GM10248 (cell line): ENCODE data around the gene SUFU.
"Not testable (repeated sequence)": the region's sequence is repeated elsewhere in the genome, so short reads cannot be mapped to it uniquely, and the experiment has no call there.

Experiments used
- CTCF ChIA-PET: fragments of 300-600 bp; sonication (Branson Sonifier 250); formaldehyde crosslinking; extraction: SDS; loops from one replicate; lab custom pipeline; 2021; ENCODE audit warnings: antibody characterized with exemption; lab: Yijun Ruan, JAX
- POLR2A ChIA-PET: fragments of 350-650 bp; sonication (Branson Sonifier 250); formaldehyde crosslinking; extraction: SDS; loops from one replicate; lab custom pipeline; 2020; ENCODE audit warnings: antibody characterized with exemption; lab: Yijun Ruan, JAX
- DNase-seq: peaks from one replicate; pipeline ENCODE4 v3.0.0; 2012; ENCODE audit errors: extremely low spot score
- TF ChIP-seq, protein P1 (sequence below): IDR thresholded peaks from 2 replicates; pipeline ENCODE4 v1.5.1; 2012; ENCODE audit warnings: mild to moderate bottlenecking, low read depth; ENCODE audit errors: extremely low read depth, missing control alignments, control extremely low read depth

Gene SUFU

DNA sequence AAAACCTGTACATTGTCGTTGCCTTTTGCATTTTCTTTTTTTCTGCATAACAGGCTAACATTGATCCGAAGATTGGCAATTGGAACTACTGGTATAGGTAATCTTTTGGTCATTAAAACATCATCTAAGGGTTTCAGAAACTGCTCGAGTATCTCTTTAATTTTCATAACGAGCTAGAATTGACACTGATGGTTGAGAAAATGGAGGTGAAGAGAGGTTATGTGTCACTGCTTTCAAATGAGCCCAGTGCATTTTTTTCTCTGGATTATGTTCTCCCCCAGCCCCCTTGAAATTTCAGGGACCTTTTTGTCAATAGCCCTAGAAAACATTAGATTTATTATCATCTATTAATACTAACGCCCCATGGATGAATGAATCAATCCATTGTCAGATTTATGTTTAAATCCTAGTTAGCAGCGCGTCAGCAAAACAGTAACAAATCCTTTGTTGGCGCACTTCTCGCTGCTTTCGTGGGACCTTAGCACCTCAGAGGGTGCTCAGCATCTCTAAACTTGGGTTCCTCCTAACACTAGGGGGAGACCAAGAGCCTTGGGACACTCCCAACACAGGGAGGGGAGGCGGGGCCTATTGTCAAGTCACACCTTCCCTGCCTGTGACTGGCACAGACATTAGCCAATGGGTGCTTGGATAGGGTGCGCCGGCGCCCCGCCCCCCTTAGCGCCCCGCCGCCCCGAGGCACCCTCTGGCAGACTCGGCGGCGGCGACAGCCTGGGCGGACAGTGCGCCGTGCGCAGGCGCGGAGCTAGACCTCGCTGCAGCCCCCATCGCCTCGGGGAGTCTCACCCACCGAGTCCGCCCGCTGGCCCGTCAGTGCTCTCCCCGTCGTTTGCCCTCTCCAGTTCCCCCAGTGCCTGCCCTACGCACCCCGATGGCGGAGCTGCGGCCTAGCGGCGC lies at the start of gene SUFU:
SUFU (plus strand) TSS at position 709 of the 915 bp plus-strand sequence; CDS start at position 890, 181 bp downstream.
- DNase-seq = peak; percentile 98
- POLR2A ChIA-PET = interaction anchor here (0.6 to 1.6 kb wide), 3 partner anchors 20 to 143 kb away, joined by 3 to 4 read pairs (median 3); no protein-coding TSS in a partner anchor
- TF ChIP-seq, protein P1, sequence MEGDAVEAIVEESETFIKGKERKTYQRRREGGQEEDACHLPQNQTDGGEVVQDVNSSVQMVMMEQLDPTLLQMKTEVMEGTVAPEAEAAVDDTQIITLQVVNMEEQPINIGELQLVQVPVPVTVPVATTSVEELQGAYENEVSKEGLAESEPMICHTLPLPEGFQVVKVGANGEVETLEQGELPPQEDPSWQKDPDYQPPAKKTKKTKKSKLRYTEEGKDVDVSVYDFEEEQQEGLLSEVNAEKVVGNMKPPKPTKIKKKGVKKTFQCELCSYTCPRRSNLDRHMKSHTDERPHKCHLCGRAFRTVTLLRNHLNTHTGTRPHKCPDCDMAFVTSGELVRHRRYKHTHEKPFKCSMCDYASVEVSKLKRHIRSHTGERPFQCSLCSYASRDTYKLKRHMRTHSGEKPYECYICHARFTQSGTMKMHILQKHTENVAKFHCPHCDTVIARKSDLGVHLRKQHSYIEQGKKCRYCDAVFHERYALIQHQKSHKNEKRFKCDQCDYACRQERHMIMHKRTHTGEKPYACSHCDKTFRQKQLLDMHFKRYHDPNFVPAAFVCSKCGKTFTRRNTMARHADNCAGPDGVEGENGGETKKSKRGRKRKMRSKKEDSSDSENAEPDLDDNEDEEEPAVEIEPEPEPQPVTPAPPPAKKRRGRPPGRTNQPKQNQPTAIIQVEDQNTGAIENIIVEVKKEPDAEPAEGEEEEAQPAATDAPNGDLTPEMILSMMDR = peak; percentile 81
- CTCF ChIA-PET = interaction anchor here (0.6 to 16.4 kb wide), 47 partner anchors 8 to 343 kb away, joined by 3 to 174 read pairs (median 4); partner anchors contain the start of genes CUEDC2 and FBXL15

DNA sequence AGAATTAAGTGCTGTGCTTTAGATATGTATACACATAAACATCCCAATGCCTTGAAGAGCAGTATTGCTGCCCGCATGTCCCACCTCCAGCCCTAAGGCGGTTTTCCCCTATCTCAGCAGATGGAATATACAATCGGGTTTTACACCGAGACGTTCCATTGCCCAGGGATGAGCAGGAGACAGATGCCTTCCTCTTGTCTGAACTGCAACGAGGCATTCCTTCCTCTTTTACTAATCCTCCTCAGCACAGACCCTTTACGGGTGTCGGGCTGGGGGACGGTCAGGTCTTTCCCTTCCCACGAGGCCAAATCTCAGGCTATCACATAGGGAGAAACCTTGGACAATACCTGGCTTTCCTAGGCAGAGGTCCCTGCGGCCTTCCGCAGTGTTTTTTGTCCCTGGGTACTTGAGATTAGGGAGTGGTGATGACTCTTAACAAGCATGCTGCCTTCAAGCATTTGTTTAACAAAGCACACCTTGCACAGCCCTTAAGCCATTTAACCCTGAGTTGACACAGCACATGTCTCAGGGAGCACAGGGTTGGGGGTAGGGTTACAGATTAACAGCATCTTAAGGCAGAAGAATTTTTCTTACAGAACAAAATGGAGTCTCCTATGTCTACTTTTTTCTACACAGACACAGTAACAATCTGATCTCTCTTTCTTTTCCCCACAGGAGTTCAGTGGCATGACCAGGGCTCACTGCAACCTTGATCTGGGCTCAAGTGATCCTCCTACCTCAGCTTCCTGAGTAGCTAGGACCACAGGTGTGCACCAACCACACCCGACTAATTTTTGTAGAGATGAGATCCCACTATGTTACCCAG lies 48.9 kb upstream of the SUFU start:
- POLR2A ChIA-PET, CTCF ChIA-PET, DNase-seq: not testable (repeated sequence)

DNA sequence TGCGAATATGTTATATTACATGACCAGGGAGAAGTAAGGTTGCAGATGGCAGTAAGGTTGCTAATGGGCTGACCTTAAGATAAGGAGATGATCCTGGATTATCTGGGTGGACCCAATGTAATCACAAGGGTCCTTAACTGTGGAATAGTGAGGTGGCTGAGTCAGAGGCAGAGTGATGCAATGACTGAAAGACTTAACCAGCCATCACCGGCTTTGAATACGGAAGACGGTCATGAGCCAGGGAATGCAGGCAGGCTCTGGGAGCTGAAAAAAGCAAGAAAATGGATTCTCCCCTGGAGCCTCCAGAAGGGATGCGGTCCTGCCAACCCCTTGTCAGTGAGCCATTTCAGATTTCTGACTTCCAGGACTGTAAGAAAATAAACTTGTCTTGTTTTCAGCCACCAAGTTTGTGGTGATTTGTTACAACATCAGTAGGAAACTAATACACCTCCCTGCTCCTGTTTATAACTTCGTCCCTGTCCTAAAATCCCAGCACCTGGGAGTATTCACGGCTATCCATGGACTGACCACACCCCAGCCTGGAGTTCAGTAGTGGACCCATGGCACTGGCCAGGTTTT lies 47.8 kb upstream of the SUFU start:
- POLR2A ChIA-PET = no interaction called here
- no peak for DNase-seq
- CTCF ChIA-PET = interaction anchor here (0.6 to 1.2 kb wide), 2 partner anchors 18 to 57 kb away, joined by 3 read pairs; no protein-coding TSS in a partner anchor
- TF ChIP-seq, protein P1 = no peak

DNA sequence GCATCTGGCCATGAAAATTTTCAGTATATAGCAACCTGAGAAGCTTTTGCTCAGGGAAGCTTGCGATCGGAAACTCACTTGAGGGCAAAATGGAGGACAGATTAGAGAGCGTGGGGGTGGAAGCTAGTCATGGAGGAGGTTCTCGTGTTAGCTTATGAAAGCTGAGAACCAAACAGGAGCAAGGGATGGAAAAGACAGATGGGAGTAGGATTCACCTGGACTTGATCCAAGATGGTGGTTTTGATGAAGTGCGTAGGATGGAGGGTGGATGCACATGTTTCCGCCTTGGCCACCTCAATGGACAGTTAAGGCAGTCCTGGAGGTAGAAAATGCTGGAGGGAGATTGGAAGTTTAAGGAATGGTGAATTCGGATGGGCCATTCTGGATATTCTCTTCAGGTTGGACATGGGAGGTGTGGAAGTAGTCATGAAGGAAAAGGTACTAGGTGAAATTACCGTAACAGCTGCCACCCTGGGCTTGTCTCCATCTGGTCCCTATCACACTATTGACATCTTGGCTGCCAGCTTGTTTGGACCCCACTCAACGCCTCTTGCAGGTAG lies 46.1 kb upstream of the SUFU start:
- ChIA-PET POLR2A (no interaction called here), CTCF (interaction anchor here (1.0 to 1.7 kb wide), 5 partner anchors 21 to 126 kb away, joined by 3 to 5 read pairs (median 3); no protein-coding TSS in a partner anchor)
- DNase-seq = no peak
- TF ChIP-seq, protein P1 = no peak

DNA sequence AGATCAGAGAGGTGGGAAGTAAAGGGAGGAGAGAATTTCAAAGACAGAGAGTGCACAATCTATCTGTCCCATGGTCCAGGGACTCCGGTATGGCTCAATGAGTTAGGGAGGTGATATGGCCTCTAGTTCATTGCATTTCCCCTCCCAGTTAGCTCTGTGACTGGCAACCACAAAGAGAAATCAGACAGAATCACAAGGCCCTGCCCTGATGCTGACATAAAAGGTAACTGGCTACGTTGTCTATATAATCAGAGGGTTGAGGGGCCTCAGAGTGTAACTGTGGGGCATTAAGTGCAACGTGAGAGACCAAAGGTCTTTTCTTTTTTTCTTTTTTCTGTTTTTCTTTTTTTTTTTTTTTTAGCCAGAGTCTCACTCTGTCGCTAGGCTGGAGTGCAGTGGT lies 45.1 kb upstream of the SUFU start:
- no peak for DNase-seq
- ChIA-PET POLR2A (no interaction called here), CTCF (interaction anchor here (1.7 kb wide), 1 partner anchor 125 kb away, joined by 5 read pairs; no protein-coding TSS in a partner anchor)
- TF ChIP-seq, protein P1 = no peak

DNA sequence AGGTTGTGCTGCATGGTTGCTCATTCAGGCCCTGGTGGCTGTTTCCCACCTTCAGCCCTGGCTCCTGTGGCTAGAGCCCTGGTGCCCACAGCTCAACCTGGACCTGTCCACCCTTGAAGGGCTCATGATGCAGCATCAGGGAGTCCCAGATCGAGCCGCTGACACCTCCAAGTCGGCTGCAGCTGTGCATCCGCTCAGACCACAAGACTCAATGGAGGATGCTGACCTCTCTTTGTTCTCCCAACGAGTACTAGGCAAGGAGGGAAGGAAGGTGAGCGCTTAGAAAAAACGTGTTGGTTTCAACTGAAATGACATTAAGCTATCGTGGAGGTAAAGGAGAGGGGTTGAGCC lies 43.0 kb upstream of the SUFU start:
- ChIA-PET POLR2A (interaction anchor here (1.3 kb wide), 1 partner anchor 10 kb away, joined by 9 read pairs; no protein-coding TSS in a partner anchor), CTCF (interaction anchor here (0.9 to 5.0 kb wide), 11 partner anchors 9 to 292 kb away, joined by 3 to 46 read pairs (median 10); partner anchors contain the start of genes ACTR1A and C10orf95)
- TF ChIP-seq, protein P1 = no peak
- no peak for DNase-seq
